ENCODE measurements around the gene ZNF511.

DNA sequence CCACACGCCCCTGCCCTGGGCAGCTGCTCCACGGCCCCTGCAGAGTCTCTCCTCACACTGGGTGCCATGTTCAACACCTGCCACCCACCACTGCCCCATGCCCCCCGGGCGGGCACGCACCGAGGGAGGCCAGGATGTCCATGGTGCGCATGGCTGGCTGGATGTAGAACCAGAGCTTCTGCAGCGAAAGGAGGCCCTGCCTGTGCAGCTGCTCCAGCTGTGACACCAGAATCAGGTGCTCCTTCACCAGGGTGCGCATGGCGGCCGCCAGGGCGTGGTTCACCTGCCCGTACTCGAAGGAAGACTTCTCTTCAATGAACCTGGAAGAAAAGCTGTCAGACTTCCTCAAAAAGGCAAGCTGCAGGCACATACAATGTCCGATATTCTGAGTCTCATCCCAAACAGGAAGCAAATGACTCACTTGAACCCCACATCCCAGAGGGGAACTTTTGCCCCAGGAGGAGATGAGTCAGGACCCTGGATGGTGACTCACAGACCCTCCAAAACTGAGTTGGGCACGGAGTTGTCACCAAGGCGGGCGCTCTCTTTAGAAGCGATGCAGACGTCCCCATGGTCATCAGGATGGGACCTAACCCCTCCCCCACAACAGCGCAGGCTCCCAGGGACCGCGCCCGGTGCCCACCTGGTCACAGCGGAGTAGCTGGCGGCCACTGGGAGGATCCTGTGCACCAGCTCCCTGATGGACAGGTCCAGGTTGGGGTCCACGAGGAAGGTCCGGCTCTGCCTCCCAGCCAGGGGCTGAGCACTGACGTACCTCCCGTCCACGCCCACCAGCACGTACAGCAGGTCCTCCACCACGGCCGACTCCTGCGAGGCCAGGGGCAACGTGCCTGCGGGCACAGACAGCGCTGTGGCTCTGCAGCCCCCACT is 15.6 kb upstream of the ZNF511 start:
- TF ChIP-seq EZH2 (IDR thresholded peaks at IDR 0.05; ENCODE audit: insufficient read depth, poor library complexity, severe bottlenecking) (no peak), EZH2phosphoT487 (IDR thresholded peaks at IDR 0.05; ENCODE audit: insufficient read depth, low read depth) (no peak)

All from GM23248 (cell line).